ENCODE measurements around the gene HTR2A.

Gene HTR2A

DNA sequence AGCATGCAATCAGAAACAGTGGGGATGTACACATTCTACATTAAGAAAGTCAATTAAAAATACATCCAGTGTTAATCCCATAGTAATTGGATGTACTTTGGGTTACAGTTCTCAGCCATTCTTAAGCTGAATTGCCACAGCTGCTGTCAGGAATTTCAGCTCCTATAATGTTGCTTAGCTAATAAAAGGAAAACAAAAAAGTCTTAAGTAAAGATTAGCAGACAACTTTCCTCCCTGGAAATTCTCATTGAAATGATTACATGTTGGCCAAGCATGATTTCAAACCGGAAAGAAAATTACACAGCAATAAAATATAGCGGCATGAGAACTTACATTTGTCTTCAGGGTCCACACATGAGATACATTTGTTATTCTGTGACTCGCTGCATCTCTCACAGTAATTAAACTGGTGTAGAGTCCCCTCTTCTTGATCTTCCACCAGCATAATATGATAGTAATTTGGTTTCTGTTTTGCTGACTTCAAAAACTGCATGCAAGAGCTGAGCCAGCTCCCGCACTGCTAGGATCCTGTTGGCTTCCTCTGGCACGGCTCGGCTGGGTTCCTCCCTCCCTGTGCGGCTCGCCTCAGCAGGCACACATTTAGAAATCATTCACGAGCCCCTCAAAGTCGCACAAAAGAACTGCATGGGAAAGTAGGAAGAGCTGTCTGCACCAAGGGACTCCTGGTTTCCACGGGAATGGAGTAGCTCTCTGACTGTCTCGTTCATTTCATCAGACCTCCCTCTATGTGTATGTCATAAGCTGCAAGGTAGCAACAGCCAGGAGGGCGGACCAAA lies at the start of gene HTR2A:
Gene HTR2A, minus strand, starts transcription at position 713 of the 797 bp plus-strand sequence. CDS start 1,147 bp downstream, outside the sequence.
- Mint-ChIP-seq H3K27me3 (peaks cover 19% of the 10 kb centered on the region), H3K4me1 (ENCODE audit: low read depth) (peaks cover 22% of the 10 kb centered on the region), H3K27ac (no peak within 1 kb of the TSS), H3K36me3 (ENCODE audit: low read depth) (peaks cover 4% of the 10 kb centered on the region), H3K4me3 (peak within 1 kb of the TSS; percentile 68), H3K9me3 (no peaks in the 10 kb centered on the region)
- intact Hi-C loops (cut with micrococcal nuclease): no loop called here

DNA sequence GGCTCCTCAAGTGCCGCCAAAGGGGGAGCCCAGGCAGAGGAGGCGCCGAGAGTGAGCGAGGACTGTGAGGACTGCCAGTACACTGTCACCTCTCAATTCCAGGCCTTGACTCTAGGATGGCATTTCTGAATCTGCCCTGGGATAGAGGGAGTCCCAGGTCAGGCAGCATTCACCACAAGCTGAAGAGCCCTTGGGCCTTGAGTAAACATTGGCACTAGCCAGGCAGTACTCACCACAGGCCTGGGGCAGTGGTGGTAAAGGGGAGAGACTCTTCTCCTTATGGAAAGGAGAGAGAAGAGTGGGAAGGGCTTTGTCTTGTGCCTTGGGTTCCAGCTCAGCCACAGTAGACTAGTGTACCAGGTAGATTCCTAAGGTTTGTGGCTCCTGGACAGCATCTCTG lies 39.7 kb upstream of the HTR2A start:
- intact Hi-C loops (cut with micrococcal nuclease): no loop called here
- no peak overlapping the region for H3K4me3 Mint-ChIP-seq
- no peaks in the 10 kb centered on the region for H3K27me3 Mint-ChIP-seq
- no peak overlapping the region for H3K27ac Mint-ChIP-seq
- H3K36me3 Mint-ChIP-seq (ENCODE audit: low read depth): no peaks in the 10 kb centered on the region
- H3K9me3 Mint-ChIP-seq: peaks cover 44% of the 10 kb centered on the region
- peaks cover 7% of the 10 kb centered on the region for H3K4me1 Mint-ChIP-seq (ENCODE audit: low read depth)

DNA sequence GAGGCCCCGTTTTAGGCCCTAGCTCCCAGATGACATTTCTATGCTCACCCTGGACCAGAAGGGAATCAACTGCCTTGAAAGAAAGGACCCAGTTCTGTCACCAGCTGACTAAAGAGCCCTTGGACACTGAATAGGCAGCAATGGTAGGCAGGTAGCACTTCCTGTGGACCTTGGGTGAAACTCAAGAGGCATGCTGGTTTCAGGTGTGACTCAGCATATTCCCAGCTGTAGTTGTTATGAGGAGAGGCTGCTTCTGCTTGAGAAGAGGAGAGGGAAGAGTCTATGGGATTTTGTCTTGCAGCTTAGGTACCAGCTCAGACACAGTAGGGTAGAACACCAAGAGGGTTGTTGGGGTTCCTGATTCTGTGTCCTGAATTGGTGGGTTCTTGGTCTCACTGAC lies 37.9 kb upstream of the HTR2A start:
- intact Hi-C loops (cut with micrococcal nuclease): no loop called here
- Mint-ChIP-seq H3K27ac (no peak overlapping the region), H3K4me1 (ENCODE audit: low read depth) (no peaks in the 10 kb centered on the region), H3K27me3 (no peaks in the 10 kb centered on the region), H3K36me3 (ENCODE audit: low read depth) (no peaks in the 10 kb centered on the region), H3K4me3 (no peak overlapping the region), H3K9me3 (peaks cover 44% of the 10 kb centered on the region)

DNA sequence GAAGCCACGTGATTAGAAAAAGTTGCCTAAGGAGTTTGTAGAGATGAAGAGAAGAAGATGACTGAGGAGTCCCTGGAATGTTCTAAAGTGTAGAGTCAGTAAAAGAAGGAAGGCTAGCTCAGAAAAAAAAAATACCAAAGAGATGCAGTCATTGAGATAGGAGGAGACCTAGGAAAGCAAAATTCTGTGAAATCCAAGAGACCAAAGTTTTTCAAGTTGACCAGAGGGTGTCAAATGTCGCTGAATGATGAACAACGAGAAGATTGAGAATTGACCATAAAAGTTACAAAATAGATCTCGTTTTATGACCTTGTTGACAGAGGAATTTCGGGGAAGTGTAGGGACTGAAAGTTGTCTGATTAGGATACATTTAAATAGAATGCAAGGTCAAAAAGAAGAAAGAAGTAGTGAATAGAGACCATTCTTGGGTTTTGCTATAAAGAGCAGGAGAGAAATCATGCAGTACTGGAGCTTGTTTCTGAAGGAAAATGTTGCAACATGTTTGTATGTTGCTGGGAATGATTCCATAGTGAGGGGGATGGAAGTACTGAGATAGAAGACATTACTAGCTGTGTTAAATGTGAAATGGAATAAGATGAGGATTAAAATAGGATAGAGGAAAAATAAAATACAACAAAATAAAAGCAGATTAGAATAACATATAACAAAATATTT lies 30.2 kb upstream of the HTR2A start:
- Mint-ChIP-seq H3K9me3 (peaks cover 2% of the 10 kb centered on the region), H3K27ac (no peak overlapping the region), H3K27me3 (no peaks in the 10 kb centered on the region), H3K4me1 (ENCODE audit: low read depth) (no peaks in the 10 kb centered on the region), H3K36me3 (ENCODE audit: low read depth) (no peaks in the 10 kb centered on the region), H3K4me3 (no peak overlapping the region)
- intact Hi-C loops (cut with micrococcal nuclease): no loop called here

DNA sequence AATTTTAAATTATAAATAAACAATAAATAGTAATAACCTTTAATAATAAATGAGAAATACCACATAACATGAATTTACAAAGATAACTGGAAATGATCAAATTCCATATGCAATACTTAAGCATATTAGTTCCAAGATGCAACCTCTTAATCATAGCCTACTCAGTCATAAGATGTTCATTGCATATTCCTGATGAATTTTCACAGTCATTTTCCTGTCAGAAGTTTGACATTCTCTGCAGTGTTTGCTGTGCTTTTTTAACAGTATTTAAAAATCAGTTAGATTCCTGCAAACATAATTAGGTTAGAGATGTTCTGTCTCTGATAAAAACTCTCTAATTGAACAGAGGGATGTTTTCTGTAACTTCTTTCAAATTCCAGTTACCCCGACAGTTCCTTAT lies 28.6 kb upstream of the HTR2A start:
- intact Hi-C loops (cut with micrococcal nuclease): no loop called here

DNA sequence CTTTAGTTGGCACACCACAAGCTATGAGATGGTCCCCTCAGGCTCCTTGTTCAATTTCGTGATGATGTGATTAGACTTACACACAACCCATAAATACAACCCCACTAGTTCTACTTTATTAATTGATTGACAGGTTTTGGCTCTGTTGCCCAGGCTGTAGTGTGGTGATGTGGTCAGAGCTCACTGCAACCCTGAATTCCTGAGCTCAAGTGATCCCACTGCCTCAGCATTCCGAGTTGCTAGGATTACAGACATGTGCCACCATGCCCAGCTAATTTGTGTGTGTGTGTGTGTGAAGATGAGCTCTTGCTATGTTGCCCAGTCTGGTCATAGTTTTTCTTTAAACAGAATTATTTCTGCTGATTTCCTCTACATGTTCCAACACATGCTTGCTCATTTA lies 17.5 kb upstream of the HTR2A start:
- Mint-ChIP-seq H3K27me3 (no peaks in the 10 kb centered on the region), H3K9me3 (no peaks in the 10 kb centered on the region), H3K4me1 (ENCODE audit: low read depth) (no peaks in the 10 kb centered on the region), H3K27ac (no peak overlapping the region), H3K36me3 (ENCODE audit: low read depth) (no peaks in the 10 kb centered on the region), H3K4me3 (no peak overlapping the region)
- intact Hi-C loops (cut with micrococcal nuclease): no loop called here

More for the DNA sequence above, 28.6 kb upstream of the HTR2A start:
- Mint-ChIP-seq H3K36me3 (ENCODE audit: low read depth) (no peaks in the 10 kb centered on the region), H3K4me1 (ENCODE audit: low read depth) (no peaks in the 10 kb centered on the region), H3K27me3 (no peaks in the 10 kb centered on the region), H3K9me3 (no peaks in the 10 kb centered on the region), H3K27ac (no peak overlapping the region), H3K4me3 (no peak overlapping the region)

DNA sequence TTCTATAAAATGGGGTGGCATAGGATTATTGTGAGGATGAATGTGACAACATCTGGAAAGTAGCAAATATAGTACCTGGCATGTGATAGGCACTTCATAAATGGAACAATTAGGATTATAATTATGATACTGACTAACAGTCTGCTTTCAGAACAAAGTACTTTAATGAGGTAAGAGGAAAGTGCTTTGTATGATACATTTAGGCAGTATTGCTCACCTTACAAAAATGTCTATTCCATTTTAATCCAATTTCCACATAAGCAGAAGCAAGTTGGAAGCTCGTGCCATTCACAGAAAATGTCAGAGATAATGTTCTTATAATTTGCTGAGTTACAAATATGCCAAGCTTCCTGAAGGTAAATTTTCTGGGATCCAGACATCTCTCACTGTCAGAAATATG lies 16.9 kb upstream of the HTR2A start:
- Mint-ChIP-seq H3K9me3 (no peaks in the 10 kb centered on the region), H3K27ac (no peak overlapping the region), H3K36me3 (ENCODE audit: low read depth) (no peaks in the 10 kb centered on the region), H3K27me3 (no peaks in the 10 kb centered on the region), H3K4me3 (no peak overlapping the region), H3K4me1 (ENCODE audit: low read depth) (no peaks in the 10 kb centered on the region)
- intact Hi-C loops (cut with micrococcal nuclease): no loop called here

DNA sequence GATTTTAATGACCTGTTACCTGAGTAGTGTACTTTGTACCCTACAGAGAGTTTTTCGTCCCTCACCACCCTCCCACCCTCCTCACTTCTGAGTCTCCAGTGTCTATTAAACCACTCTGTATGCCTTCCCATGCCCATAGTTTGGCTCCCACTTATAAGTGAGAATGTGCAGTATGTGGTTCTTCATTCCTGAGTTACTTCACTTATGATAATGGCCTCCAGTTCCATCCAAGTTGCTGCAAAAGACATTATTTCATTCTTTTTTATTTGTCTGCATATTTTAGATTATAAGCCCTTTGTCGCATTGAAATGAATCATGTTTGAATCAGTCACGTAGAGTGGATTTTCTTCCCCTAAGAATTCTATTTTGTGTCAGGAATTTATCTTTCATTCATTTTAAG lies 12.2 kb upstream of the HTR2A start:
- no peaks in the 10 kb centered on the region for H3K36me3 Mint-ChIP-seq (ENCODE audit: low read depth)
- H3K9me3 Mint-ChIP-seq: no peaks in the 10 kb centered on the region
- no peaks in the 10 kb centered on the region for H3K27me3 Mint-ChIP-seq
- intact Hi-C loops (cut with micrococcal nuclease): no loop called here
- H3K4me1 Mint-ChIP-seq (ENCODE audit: low read depth): no peaks in the 10 kb centered on the region
- H3K27ac Mint-ChIP-seq: no peak overlapping the region
- H3K4me3 Mint-ChIP-seq: no peak overlapping the region

DNA sequence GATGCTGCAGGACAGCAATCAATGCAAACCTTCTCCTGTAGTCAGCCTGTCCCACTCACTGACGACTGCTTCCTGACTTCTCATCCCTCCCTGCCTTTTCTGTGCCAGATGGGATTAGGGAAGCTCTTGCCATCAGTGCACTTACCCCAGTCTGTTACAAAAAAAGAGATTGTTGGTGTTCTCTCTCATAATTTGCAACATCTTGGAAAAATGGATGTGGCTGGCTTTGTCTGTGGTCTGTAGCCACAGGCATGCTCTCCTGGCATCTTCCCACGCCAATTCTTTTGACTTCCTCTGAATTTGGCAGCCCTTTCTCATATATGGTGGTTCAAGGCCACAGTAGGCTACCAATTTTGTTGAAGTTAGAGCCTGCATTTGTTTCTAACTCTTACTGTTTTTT lies 11.6 kb upstream of the HTR2A start:
- Mint-ChIP-seq H3K27ac (no peak overlapping the region), H3K9me3 (no peaks in the 10 kb centered on the region), H3K4me3 (no peak overlapping the region), H3K27me3 (no peaks in the 10 kb centered on the region), H3K36me3 (ENCODE audit: low read depth) (no peaks in the 10 kb centered on the region), H3K4me1 (ENCODE audit: low read depth) (no peaks in the 10 kb centered on the region)
- intact Hi-C loops (cut with micrococcal nuclease): no loop called here

DNA sequence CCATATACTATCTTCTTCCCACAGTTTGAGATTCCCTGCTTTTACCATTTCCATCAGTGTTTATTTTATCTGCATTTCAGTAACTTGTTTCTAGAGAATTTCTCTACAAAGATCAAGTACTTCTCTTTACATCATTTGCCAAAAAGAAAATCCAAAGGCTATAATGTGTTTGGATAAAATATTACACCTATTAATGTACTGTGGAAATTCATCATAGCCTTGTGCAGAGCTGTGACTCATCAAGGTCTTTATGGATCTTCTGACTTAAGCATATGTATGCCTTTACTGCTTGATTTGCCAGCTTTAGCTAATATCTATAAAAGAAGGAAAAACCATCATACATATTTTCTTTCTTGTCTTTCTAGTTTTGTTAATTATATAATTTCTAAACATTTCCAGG lies 9.6 kb upstream of the HTR2A start:
- no peak overlapping the region for H3K4me3 Mint-ChIP-seq
- H3K9me3 Mint-ChIP-seq: no peaks in the 10 kb centered on the region
- intact Hi-C loops (cut with micrococcal nuclease): no loop called here
- H3K27ac Mint-ChIP-seq: no peak overlapping the region
- H3K4me1 Mint-ChIP-seq (ENCODE audit: low read depth): no peaks in the 10 kb centered on the region
- no peaks in the 10 kb centered on the region for H3K27me3 Mint-ChIP-seq
- H3K36me3 Mint-ChIP-seq (ENCODE audit: low read depth): no peaks in the 10 kb centered on the region

DNA sequence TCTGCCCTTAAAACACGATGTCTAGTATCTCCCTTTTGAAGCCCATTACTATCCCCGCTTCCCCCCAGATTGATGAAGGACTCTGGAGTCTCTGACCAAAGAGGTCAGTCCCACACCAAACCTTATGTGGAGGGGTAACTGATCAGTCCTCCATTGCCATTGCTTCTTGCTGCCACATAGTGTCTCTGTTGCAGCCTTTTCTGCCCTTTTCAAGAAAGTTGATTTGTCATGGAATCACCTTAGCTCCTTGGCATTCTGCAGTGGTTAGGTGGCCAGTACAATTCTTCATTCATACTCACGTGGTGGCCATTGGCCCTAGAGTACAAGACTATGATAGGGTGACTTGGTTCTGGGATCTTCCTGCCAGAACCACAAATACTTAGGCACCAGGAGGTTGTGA lies 8.4 kb upstream of the HTR2A start:
- Mint-ChIP-seq H3K27me3 (no peaks in the 10 kb centered on the region), H3K4me1 (ENCODE audit: low read depth) (no peaks in the 10 kb centered on the region), H3K4me3 (no peak overlapping the region), H3K9me3 (no peaks in the 10 kb centered on the region), H3K36me3 (ENCODE audit: low read depth) (no peaks in the 10 kb centered on the region), H3K27ac (no peak overlapping the region)
- intact Hi-C loops (cut with micrococcal nuclease): no loop called here

DNA sequence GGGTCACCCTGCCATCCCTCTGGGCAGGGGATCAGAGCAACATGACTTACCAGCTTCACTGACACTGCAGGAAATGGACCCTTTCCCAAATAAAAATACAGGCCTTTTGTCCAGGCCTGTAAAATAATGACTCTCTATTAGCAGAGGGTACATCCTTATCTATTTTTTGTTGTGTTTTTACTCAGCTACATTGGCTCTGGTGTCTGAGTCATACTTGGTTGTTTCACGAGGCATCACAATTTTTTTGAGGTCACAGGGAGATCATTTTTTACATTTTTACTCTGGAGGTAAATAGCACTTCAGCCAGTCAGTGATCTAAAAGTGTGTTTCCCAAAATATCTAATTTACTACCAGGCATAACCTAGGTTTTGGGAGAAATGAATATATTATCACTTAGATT lies 6.9 kb upstream of the HTR2A start:
- H3K27me3 Mint-ChIP-seq: no peaks in the 10 kb centered on the region
- no peaks in the 10 kb centered on the region for H3K9me3 Mint-ChIP-seq
- H3K4me3 Mint-ChIP-seq: no peak overlapping the region
- H3K4me1 Mint-ChIP-seq (ENCODE audit: low read depth): no peaks in the 10 kb centered on the region
- H3K36me3 Mint-ChIP-seq (ENCODE audit: low read depth): no peaks in the 10 kb centered on the region
- intact Hi-C loops (cut with micrococcal nuclease): no loop called here
- no peak overlapping the region for H3K27ac Mint-ChIP-seq

DNA sequence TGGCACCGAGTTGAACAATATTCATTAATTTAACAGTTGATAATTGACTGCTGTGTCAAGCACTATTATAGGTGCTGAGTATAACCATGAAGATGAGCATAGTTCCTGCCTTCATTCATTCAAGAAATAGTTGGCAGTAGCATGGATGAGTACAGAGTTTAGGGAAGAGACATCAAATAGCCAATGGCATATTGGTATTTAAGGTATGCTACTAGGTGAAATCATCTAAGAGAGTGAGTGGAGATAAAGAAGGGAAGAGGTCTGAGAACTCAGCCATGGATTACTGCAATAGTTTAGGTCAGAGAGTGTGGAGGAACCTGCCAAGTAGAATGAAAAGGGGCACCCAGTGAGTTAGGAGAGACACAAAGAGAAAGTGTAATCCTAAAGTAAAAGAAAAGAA lies 4.9 kb upstream of the HTR2A start:
- peaks cover 4% of the 10 kb centered on the region for H3K4me1 Mint-ChIP-seq (ENCODE audit: low read depth)
- intact Hi-C loops (cut with micrococcal nuclease): no loop called here
- peaks cover 6% of the 10 kb centered on the region for H3K27me3 Mint-ChIP-seq
- H3K4me3 Mint-ChIP-seq: no peak overlapping the region
- no peaks in the 10 kb centered on the region for H3K36me3 Mint-ChIP-seq (ENCODE audit: low read depth)
- H3K27ac Mint-ChIP-seq: no peak overlapping the region
- H3K9me3 Mint-ChIP-seq: no peaks in the 10 kb centered on the region

DNA sequence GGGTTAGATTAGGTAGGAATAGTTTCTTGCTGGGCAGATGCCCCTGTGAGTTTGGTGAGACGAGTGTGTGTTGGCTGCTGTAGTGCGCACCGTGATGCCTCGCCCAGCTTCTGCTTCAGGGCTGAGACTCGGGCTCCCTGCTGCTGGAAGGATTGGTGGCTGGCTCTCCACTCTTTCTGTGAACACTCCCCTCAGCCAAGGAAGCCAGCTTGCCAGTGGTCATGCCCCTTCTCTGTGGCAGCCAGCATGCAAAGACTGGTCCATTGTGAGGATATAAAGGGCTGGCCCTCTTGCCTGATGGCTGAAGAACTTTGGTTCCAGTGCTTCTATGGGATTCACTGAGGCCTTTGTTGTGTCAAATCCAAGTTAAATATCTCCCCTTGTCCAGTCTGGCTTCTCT lies 2.9 kb upstream of the HTR2A start:
- Mint-ChIP-seq H3K4me3 (no peak overlapping the region), H3K4me1 (ENCODE audit: low read depth) (peaks cover 7% of the 10 kb centered on the region), H3K27ac (no peak overlapping the region), H3K9me3 (no peaks in the 10 kb centered on the region), H3K36me3 (ENCODE audit: low read depth) (no peaks in the 10 kb centered on the region), H3K27me3 (peaks cover 10% of the 10 kb centered on the region)
- intact Hi-C loops (cut with micrococcal nuclease): no loop called here

DNA sequence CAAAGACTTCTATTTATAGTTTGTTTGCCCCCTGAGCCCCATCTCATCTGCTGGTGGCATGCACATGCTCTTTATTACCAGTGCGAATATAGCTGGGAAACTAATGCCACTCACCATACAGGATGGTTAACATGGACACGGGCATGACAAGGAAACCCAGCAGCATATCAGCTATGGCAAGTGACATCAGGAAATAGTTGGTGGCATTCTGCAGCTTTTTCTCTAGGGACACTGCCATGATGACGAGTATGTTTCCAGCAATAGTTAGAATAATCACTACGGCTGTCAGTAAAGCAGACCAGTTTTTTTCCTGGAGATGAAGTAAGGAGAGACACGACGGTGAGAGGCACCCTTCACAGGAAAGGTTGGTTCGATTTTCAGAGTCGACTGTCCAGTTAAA lies 1.5 kb downstream of the HTR2A start:
- H3K27me3 Mint-ChIP-seq: peaks cover 19% of the 10 kb centered on the region
- H3K4me3 Mint-ChIP-seq: no peak overlapping the region
- H3K9me3 Mint-ChIP-seq: no peaks in the 10 kb centered on the region
- H3K36me3 Mint-ChIP-seq (ENCODE audit: low read depth): peaks cover 4% of the 10 kb centered on the region
- intact Hi-C loops (cut with micrococcal nuclease): no loop called here
- H3K27ac Mint-ChIP-seq: no peak overlapping the region
- peaks cover 22% of the 10 kb centered on the region for H3K4me1 Mint-ChIP-seq (ENCODE audit: low read depth)

Data from dendritic cell treated with granulocyte-macrophage colony-stimulating factor and Interleukin-4, amounts not matched to agents 40 ng/mL and 50 ng/mL, for 4 days (primary cell).